HepG2 (cell line): ENCODE measurements around the gene CFAP69. TPM values are rescaled to one million over a fixed set of nuclear protein-coding genes. Genes with fewer than 3 reads are reported as not detected.

Experiments used
- ATAC-seq: fragments of 200-7000 bp; cut with Tn5 transposase; 3 replicates; pipeline ENCODE4 v1.9.1; 2020; ENCODE audit warnings: mild to moderate bottlenecking, moderate library complexity
- BruUV-seq: library from RNA; stranded (reverse); fragments of 400-500 nt; replicated peaks from 2 replicates; lab custom pipeline; 2021; lab: Mats Ljungman, UMichigan
- CTCF ChIA-PET: fragments of 300-600 bp; formaldehyde crosslinking; extraction: SDS; loops from one replicate; lab custom pipeline; 2021; ENCODE audit warnings: low total read pairs, inconsistent platforms, low intra/inter-chr PET ratio; lab: Yijun Ruan, JAX
- POLR2A ChIA-PET: fragments of 350-600 bp; sonication (Branson Sonifier 250); formaldehyde crosslinking; loops from one replicate; lab custom pipeline; 2020; ENCODE audit warnings: antibody characterized with exemption, inconsistent platforms; lab: Yijun Ruan, JAX
- DNase-seq: peaks from one replicate; pipeline ENCODE4 v3.0.0-alpha.2; 2015; ENCODE audit warnings: low spot score
- FAIRE-seq: peaks from 3 replicates; lab custom pipeline; 2011; peaks lifted over from hg19 to GRCh38; lab: Jason Lieb, UNC
- H2AFZ ChIP-seq: one replicate; pipeline ENCODE4 v1.6.1; 2011; ENCODE audit warnings: low read length, inconsistent platforms
- H3K27ac ChIP-seq: fragments of 300-600 bp; 3 replicates; pipeline ENCODE4 v1.8.0; 2011; ENCODE audit warnings: mixed run types, mild to moderate bottlenecking, mixed read lengths, low read length, inconsistent platforms; ENCODE audit not compliant: insufficient read depth; ENCODE audit errors: extremely low read length
- H3K27me3 ChIP-seq, 2 experiments: fragments of 200-600 bp in 1 of 2; 2 replicates in 1 of 2; 3 replicates in 1 of 2; pipeline versions ENCODE4 v1.6.0 to v1.8.0; 2011; ENCODE audit warnings: low read length in 2 of 2, mild to moderate bottlenecking in 2 of 2, moderate library complexity in 2 of 2, inconsistent platforms in 1 of 2; ENCODE audit not compliant: insufficient read depth in 2 of 2, control insufficient read depth in 1 of 2
- H3K36me3 ChIP-seq, 2 experiments: fragments of 200-600 bp in 1 of 2; replicated peaks in 1 of 2; 2 replicates in 1 of 2; 3 replicates in 1 of 2; pipeline versions ENCODE4 v1.5.1 to v1.8.0; 2011; ENCODE audit warnings: low read length in 2 of 2, inconsistent platforms in 1 of 2; ENCODE audit not compliant: insufficient read depth in 2 of 2, control insufficient read depth in 1 of 2
- H3K4me1 ChIP-seq: 2 replicates; pipeline ENCODE4 v1.5.1; 2012; ENCODE audit warnings: low read length, inconsistent platforms; ENCODE audit not compliant: insufficient read depth
- H3K4me2 ChIP-seq: 2 replicates; pipeline ENCODE4 v1.6.0; 2011; ENCODE audit warnings: low read depth, low read length, inconsistent platforms
- H3K4me3 ChIP-seq, 3 experiments: fragments of 200-600 bp in 1 of 3; sonication (generic), shearing (Covaris generic) in 1 of 3; replicated peaks in 1 of 3; 2 replicates each; pipeline ENCODE4 v1.5.1; 2011 to 2016; ENCODE audit warnings: low read length in 3 of 3, inconsistent platforms in 2 of 3, low read depth in 2 of 3, mild to moderate bottlenecking in 2 of 3, control low read depth in 1 of 3, mixed read lengths in 1 of 3; ENCODE audit not compliant: insufficient read depth in 1 of 3
- H3K79me2 ChIP-seq: one replicate; pipeline ENCODE4 v1.6.1; 2011; ENCODE audit warnings: low read length, inconsistent platforms; ENCODE audit not compliant: insufficient read depth
- H3K9ac ChIP-seq: 2 replicates; pipeline ENCODE4 v1.6.0; 2011; ENCODE audit warnings: mild to moderate bottlenecking, low read depth, low read length, inconsistent platforms; ENCODE audit not compliant: insufficient read depth
- H3K9me3 ChIP-seq: 2 replicates; pipeline ENCODE4 v1.5.1; 2012; ENCODE audit warnings: mild to moderate bottlenecking, low read length
- H4K20me1 ChIP-seq: 2 replicates; pipeline ENCODE4 v1.6.0; 2011; ENCODE audit warnings: inconsistent platforms, mild to moderate bottlenecking, low read length, moderate library complexity; ENCODE audit not compliant: insufficient read depth
- AHR ChIP-seq: IDR thresholded peaks from 2 replicates; pipeline ENCODE4 v1.6.1; 2018; ENCODE audit warnings: missing genetic modification reagents, missing compliant biosample characterization
- CEBPG ChIP-seq: IDR thresholded peaks from 2 replicates; pipeline ENCODE4 v1.6.1; 2016
- GZF1 ChIP-seq: sonication (generic); formaldehyde crosslinking; IDR thresholded peaks from 2 replicates; pipeline ENCODE4 v1.5.1; 2020; ENCODE audit warnings: mild to moderate bottlenecking, missing genetic modification reagents
- JARID2 ChIP-seq: sonication (generic); formaldehyde crosslinking; IDR thresholded peaks from 2 replicates; pipeline ENCODE4 v1.8.1; 2023; ENCODE audit warnings: missing genetic modification reagents, inconsistent platforms; ENCODE audit not compliant: insufficient replicate concordance
- LCORL ChIP-seq, 2 experiments: fragments of 450-650 bp in 1 of 2; sonication (generic) in 1 of 2; formaldehyde crosslinking in 1 of 2; IDR thresholded peaks; 2 replicates each; pipeline versions ENCODE4 v1.5.0 to v1.6.1; 2017 to 2020; ENCODE audit warnings: antibody characterized with exemption in 1 of 2, missing genetic modification reagents in 1 of 2
- MTA1 ChIP-seq: sonication (generic); formaldehyde crosslinking; IDR thresholded peaks from 2 replicates; pipeline ENCODE4 v1.4.0; 2020; ENCODE audit warnings: missing genetic modification reagents, mild to moderate bottlenecking, borderline replicate concordance
- REL ChIP-seq: sonication (generic); formaldehyde crosslinking; conservative IDR thresholded peaks from 2 replicates; pipeline ENCODE4 v1.8.0; 2022; ENCODE audit warnings: mild to moderate bottlenecking, missing genetic modification reagents, moderate library complexity
- RFX1 ChIP-seq: fragments of 450-650 bp; IDR thresholded peaks from 2 replicates; pipeline ENCODE4 v1.6.1; 2017
- SALL2 ChIP-seq: sonication (generic); formaldehyde crosslinking; IDR thresholded peaks from 2 replicates; pipeline ENCODE4 v1.8.1; 2023; ENCODE audit warnings: mild to moderate bottlenecking, missing genetic modification reagents, inconsistent platforms
- STAG1 ChIP-seq: sonication (generic); formaldehyde crosslinking; IDR thresholded peaks from 2 replicates; pipeline ENCODE4 v1.4.0; 2020; ENCODE audit warnings: missing genetic modification reagents
- TARDBP ChIP-seq: sonication (generic); formaldehyde crosslinking; IDR thresholded peaks from 2 replicates; pipeline ENCODE4 v1.8.0; 2022; ENCODE audit warnings: mild to moderate bottlenecking, missing genetic modification reagents
- ZNF101 ChIP-seq: sonication (generic); formaldehyde crosslinking; IDR thresholded peaks from 2 replicates; pipeline ENCODE4 v1.4.0; 2020; ENCODE audit warnings: mild to moderate bottlenecking, low read depth, missing genetic modification reagents, borderline replicate concordance
- ZNF605 ChIP-seq: sonication (generic); formaldehyde crosslinking; IDR thresholded peaks from 2 replicates; pipeline ENCODE4 v1.8.0; 2022; ENCODE audit warnings: mild to moderate bottlenecking, missing genetic modification reagents
- ZNF749 ChIP-seq: sonication (generic); formaldehyde crosslinking; IDR thresholded peaks from 2 replicates; pipeline ENCODE4 v1.8.0; 2022; ENCODE audit warnings: mild to moderate bottlenecking, missing genetic modification reagents, moderate library complexity, borderline replicate concordance
- WGBS: methylation state at CpG from one replicate; pipeline ENCODE4 v1.1.6; 2017; ENCODE audit warnings: low lambda C conversion rate; 5-methylcytosine and 5-hydroxymethylcytosine counted together
- in situ Hi-C: cut with HindIII; loops from 2 replicates; pipeline ENCODE4 v1.10.0; 2017; ENCODE audit warnings: low pct_unique_long_range_greater_than_20kb; ENCODE audit not compliant: extremely low pct_ligation_motif_present
- intact Hi-C: fragments of 100-400 bp; cut with micrococcal nuclease; formaldehyde crosslinking; loops from one replicate; pipeline ENCODE4 v1.10.0; 2022; ENCODE audit not compliant: unreplicated experiment
- polyA plus RNA-seq, 8 experiments: library from polyadenylated mRNA; depleted of rRNA in 3 of 8; stranded (reverse) in 7 of 8; unstranded in 1 of 8; fragments of >200 nt; fragmentation: Illumina TruSeq in 4 of 8; extraction: Trizol in 4 of 8; gene quantifications; 2 replicates each; pipeline versions ENCODE4 v1.2.1 to v1.2.3, GENCODE V29; 2011 to 2016; ENCODE audit warnings: low read depth in 4 of 8, missing spikeins in 1 of 8, mixed read lengths in 1 of 8; ENCODE audit not compliant: insufficient read depth in 1 of 8
- total RNA-seq, 5 experiments: library from RNA; depleted of rRNA; stranded (reverse); fragments of >200 nt; fragmentation: Illumina TruSeq; extraction: Trizol; gene quantifications; 2 replicates each; pipeline ENCODE4 v1.2.3, GENCODE V29; 2016; ENCODE audit warnings: low read depth in 1 of 5
- TF ChIP-seq, protein P1 (sequence below): sonication (generic); formaldehyde crosslinking; IDR thresholded peaks from 2 replicates; pipeline ENCODE4 v1.8.0; 2022; ENCODE audit warnings: low read depth, missing genetic modification reagents
- TF ChIP-seq, protein P2 (sequence below): sonication (generic); formaldehyde crosslinking; IDR thresholded peaks from 2 replicates; pipeline ENCODE4; 2020; ENCODE audit warnings: missing genetic modification reagents, mild to moderate bottlenecking, borderline replicate concordance

Gene CFAP69
- total and polyA plus RNA-seq, 2 of the 13 experiments (the other 11 are each of a cell fraction or from before 2014, with no cell fraction given): 2.2 to 4.0 TPM

DNA sequence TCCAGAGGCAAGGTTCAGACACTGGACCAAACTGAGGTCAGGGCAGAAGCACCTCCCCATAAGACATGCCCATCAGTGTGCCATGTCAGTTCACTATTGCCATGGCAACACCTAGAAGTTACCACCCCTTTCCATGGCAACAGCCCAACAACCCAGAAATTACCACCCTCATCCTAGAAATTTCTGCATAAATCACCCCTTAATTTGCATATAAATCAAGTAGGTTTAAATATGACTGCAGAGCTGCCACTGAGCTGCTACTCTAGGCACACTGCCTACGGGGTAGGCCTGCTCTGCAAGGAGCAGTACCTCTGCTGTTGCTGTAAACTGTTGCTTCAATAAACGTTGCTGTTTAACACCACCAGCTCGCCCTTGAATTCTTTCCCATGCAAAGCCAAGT is 20.8 kb upstream of the CFAP69 start:
- Histone ChIP-seq H3K79me2 (no peaks in the 10 kb centered on the region), H3K36me3 (no peaks in the 10 kb centered on the region), H3K9me3 (no peaks in the 10 kb centered on the region), H3K4me2 (no peak overlapping the region), H4K20me1 (no peaks in the 10 kb centered on the region), H3K9ac (no peak overlapping the region), H3K27me3 (no peaks in the 10 kb centered on the region), H3K4me1 (peaks cover 11% of the 10 kb centered on the region), H3K4me3 (no peak overlapping the region), H2AFZ (no peak overlapping the region), H3K27ac (no peak overlapping the region)
- in situ Hi-C loops: no loop called here
- POLR2A ChIA-PET: interaction anchor here (1.4 kb wide), 1 partner anchor 9 kb away, joined by 3 read pairs; no protein-coding TSS in a partner anchor
- no peak for DNase-seq
- no peak for FAIRE-seq
- 93% methylated on average over 3 of the region's 3 CpGs for WGBS
- CTCF ChIA-PET: no interaction called here
- intact Hi-C loops: no loop called here
- ATAC-seq: no peak
- BruUV-seq: no TSS peak
- TF ChIP-seq GZF1 (CRISPR knock-in tag) (no peak), ZNF605 (CRISPR knock-in tag) (no peak), ZNF101 (CRISPR knock-in tag) (no peak), RFX1 (peak; percentile 13; the same call in 1 of the 2 replicates)

DNA sequence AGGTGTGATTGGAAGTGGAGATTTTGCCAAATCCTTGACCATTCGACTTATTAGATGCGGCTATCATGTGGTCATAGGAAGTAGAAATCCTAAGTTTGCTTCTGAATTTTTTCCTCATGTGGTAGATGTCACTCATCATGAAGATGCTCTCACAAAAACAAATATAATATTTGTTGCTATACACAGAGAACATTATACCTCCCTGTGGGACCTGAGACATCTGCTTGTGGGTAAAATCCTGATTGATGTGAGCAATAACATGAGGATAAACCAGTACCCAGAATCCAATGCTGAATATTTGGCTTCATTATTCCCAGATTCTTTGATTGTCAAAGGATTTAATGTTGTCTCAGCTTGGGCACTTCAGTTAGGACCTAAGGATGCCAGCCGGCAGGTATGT is 19.8 kb upstream of the CFAP69 start:
- WGBS: 95% methylated on average over 3 of the region's 3 CpGs
- Histone ChIP-seq H2AFZ (no peak overlapping the region), H3K27ac (no peak overlapping the region), H3K27me3 (no peaks in the 10 kb centered on the region), H3K4me1 (peaks cover 21% of the 10 kb centered on the region), H3K4me3 (no peak overlapping the region), H3K79me2 (no peaks in the 10 kb centered on the region), H4K20me1 (no peaks in the 10 kb centered on the region), H3K9ac (no peak overlapping the region), H3K36me3 (no peaks in the 10 kb centered on the region), H3K9me3 (no peaks in the 10 kb centered on the region), H3K4me2 (no peak overlapping the region)
- DNase-seq (no peak), ATAC-seq (no peak), FAIRE-seq (no peak)
- ChIA-PET POLR2A (no interaction called here), CTCF (no interaction called here)
- TF ChIP-seq, protein P1, sequence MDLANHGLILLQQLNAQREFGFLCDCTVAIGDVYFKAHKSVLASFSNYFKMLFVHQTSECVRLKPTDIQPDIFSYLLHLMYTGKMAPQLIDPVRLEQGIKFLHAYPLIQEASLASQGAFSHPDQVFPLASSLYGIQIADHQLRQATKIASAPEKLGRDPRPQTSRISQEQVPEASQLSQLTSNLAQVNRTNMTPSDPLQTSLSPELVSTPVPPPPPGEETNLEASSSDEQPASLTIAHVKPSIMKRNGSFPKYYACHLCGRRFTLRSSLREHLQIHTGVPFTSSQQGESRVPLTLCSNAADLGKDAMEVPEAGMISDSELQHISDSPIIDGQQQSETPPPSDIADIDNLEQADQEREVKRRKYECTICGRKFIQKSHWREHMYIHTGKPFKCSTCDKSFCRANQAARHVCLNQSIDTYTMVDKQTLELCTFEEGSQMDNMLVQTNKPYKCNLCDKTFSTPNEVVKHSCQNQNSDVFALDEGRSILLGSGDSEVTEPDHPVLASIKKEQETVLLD (CRISPR knock-in tag): no peak
- TF ChIP-seq MTA1 (no peak), TARDBP (CRISPR knock-in tag) (no peak), CEBPG (CRISPR knock-in tag) (no peak), SALL2 (no peak), AHR (CRISPR knock-in tag) (no peak), STAG1 (CRISPR knock-in tag) (no peak), ZNF749 (CRISPR knock-in tag) (no peak), REL (CRISPR knock-in tag) (no peak), LCORL (IDR thresholded peaks at IDR 0.05) (no peak), LCORL (CRISPR knock-in tag; IDR thresholded peaks at IDR 0.05) (no peak), JARID2 (CRISPR knock-in tag) (no peak)
- TF ChIP-seq, protein P2, sequence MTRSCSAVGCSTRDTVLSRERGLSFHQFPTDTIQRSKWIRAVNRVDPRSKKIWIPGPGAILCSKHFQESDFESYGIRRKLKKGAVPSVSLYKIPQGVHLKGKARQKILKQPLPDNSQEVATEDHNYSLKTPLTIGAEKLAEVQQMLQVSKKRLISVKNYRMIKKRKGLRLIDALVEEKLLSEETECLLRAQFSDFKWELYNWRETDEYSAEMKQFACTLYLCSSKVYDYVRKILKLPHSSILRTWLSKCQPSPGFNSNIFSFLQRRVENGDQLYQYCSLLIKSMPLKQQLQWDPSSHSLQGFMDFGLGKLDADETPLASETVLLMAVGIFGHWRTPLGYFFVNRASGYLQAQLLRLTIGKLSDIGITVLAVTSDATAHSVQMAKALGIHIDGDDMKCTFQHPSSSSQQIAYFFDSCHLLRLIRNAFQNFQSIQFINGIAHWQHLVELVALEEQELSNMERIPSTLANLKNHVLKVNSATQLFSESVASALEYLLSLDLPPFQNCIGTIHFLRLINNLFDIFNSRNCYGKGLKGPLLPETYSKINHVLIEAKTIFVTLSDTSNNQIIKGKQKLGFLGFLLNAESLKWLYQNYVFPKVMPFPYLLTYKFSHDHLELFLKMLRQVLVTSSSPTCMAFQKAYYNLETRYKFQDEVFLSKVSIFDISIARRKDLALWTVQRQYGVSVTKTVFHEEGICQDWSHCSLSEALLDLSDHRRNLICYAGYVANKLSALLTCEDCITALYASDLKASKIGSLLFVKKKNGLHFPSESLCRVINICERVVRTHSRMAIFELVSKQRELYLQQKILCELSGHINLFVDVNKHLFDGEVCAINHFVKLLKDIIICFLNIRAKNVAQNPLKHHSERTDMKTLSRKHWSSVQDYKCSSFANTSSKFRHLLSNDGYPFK: no peak
- no TSS peak for BruUV-seq
- intact Hi-C loops: no loop called here
- in situ Hi-C loops: no loop called here
